Pancreas (tissue), 10 donors: ENCODE measurements around the gene SUZ12. TPM values are rescaled to one million over a fixed set of nuclear protein-coding genes. Genes with fewer than 3 reads are reported as not detected.
A peak's percentile ranks its signal among the peaks of the same experiment; 100 is the strongest.

Source experiments
- ATAC-seq, 4 donors: fragments of 200-7000 bp; cut with Tn5 transposase; one replicate each; pipeline versions ENCODE4 v1.8.0 to v1.9.1; 2020; ENCODE audit warnings: mild to moderate bottlenecking in 4 of 4, moderate library complexity in 4 of 4
- DNase-seq, 6 donors: peaks; one replicate each; pipeline ENCODE4 v3.0.0-alpha.2; 2020
- FAIRE-seq: peaks from 2 replicates; lab custom pipeline; 2012; peaks lifted over from hg19 to GRCh38; lab: Jason Lieb, UNC
- H3K27ac ChIP-seq, 4 donors: fragments of 200-600 bp; sonication (generic); 1 replicate in 3 of 4; 2 replicates in 1 of 4; pipeline versions ENCODE4 v1.5.0 to v1.8.0; 2020
- H3K27me3 ChIP-seq, 4 donors: fragments of 200-600 bp; one replicate each; pipeline ENCODE4 v1.8.0; 2021
- H3K36me3 ChIP-seq, 3 donors: fragments of 200-600 bp; sonication (generic) in 1 of 3; one replicate each; pipeline versions ENCODE4 v1.5.0 to v1.8.0; 2020 to 2021
- H3K4me1 ChIP-seq, 3 donors: fragments of 200-600 bp; one replicate each; pipeline ENCODE4 v1.8.0; 2021
- H3K4me3 ChIP-seq, 4 donors: fragments of 200-600 bp; sonication (generic) in 2 of 4; one replicate each; pipeline versions ENCODE4 v1.5.0 to v1.8.0; 2020 to 2021
- H3K9me3 ChIP-seq, 4 donors: fragments of 200-600 bp; one replicate each; pipeline ENCODE4 v1.8.0; 2021
- WGBS, 2 donors: extraction: QIAGEN DNeasy Blood & Tissue Kit; methylation state at CpG; one replicate each; pipeline ENCODE4 v1.1.7; 2013; 5-methylcytosine and 5-hydroxymethylcytosine counted together
- intact Hi-C, 3 donors: fragments of 100-400 bp; cut with DNase I; formaldehyde crosslinking; loops; one replicate each; pipeline versions ENCODE4 v1.11.1 to v1.14.2; 2022
- polyA plus RNA-seq, 2 donors: library from polyadenylated mRNA; stranded (reverse); fragments of 200-250 nt; gene quantifications; one replicate each; pipeline ENCODE4 v1.2.3, GENCODE V29; 2013
- total RNA-seq, 6 donors: library from RNA; stranded (reverse); fragmentation: NEBNext Ultra II Directional in 4 of 6; extraction: Animal tissue kit (Norgen Biotek cat#: 25700) in 4 of 6; gene quantifications; one replicate each; pipeline versions ENCODE4 v1.2.1 to v1.2.4, GENCODE V29; 2021 to 2023
- TF ChIP-seq, protein P1 (sequence below), 4 donors: fragments of 200-600 bp; sonication (generic) in 3 of 4; IDR thresholded peaks; one replicate each; pipeline versions ENCODE4 v1.5.0 to v1.8.0; 2021; ENCODE audit warnings: antibody characterized with exemption in 4 of 4
- donor health status: healthy with polysubstance abuse.
- donor health status: DM: no; HTN: no; CAD: no; lungs with moderate emphysema.
- donor health status: DM: no; HTN: no; CAD: no.
- donor health status: control.
- donor health status: control.
- donor health status: Bipolar disorder and iron deficiency.
- donor health status: DM: yes; HTN: yes; CAD: no.
- donor health status: DM: no; HTN: no; CAD: no.
- donor health status: DM: no; HTN: no; CAD: no.
- donor health status: DM: yes; HTN: yes; CAD: no.

Gene SUZ12
- total and polyA plus RNA-seq, 8 donors = 6.6 to 11.7 (median 7.7) TPM

DNA sequence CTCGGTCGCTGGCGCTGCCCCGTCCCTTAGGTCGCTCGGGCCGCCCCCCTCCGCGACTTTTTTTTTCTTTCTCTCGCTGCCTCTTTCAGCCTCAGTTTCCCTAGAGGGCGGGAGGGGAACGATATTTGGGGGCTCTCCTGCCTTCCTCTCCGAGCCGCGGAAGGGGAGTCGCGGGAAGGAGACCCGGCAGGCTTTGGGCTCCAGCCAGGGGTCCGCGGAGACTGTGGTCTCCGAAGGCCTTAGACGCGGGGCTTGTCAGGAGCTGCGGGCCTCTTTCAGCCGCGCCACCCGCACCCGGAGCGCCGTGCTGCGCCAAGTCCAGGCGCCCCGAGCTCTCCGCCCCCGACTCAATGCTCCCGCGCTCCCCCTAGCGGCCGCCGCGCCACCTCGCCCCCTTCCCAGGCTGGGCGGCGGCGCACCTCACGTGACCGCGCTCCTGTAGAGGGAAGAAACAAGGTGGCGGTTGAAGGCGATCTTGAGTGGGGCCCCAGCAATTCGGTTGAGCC lies 70.2 kb downstream of the SUZ12 start, which contains the start of gene LRRC37B:
LRRC37B (plus strand) TSS at position 427 of the 506 bp plus-strand sequence. CDS start 14,010 bp downstream, outside the sequence.
- FAIRE-seq (no peak), ATAC-seq (peak; percentile 97 to 99 (median 98)), DNase-seq (peak; percentile 78 to 97 (median 88))
- H3K27me3 ChIP-seq = no peaks in the 10 kb centered on the region
- TF ChIP-seq, protein P1, sequence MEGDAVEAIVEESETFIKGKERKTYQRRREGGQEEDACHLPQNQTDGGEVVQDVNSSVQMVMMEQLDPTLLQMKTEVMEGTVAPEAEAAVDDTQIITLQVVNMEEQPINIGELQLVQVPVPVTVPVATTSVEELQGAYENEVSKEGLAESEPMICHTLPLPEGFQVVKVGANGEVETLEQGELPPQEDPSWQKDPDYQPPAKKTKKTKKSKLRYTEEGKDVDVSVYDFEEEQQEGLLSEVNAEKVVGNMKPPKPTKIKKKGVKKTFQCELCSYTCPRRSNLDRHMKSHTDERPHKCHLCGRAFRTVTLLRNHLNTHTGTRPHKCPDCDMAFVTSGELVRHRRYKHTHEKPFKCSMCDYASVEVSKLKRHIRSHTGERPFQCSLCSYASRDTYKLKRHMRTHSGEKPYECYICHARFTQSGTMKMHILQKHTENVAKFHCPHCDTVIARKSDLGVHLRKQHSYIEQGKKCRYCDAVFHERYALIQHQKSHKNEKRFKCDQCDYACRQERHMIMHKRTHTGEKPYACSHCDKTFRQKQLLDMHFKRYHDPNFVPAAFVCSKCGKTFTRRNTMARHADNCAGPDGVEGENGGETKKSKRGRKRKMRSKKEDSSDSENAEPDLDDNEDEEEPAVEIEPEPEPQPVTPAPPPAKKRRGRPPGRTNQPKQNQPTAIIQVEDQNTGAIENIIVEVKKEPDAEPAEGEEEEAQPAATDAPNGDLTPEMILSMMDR (IDR thresholded peaks at IDR 0.05) = peak; percentile 97 to 99 (median 98)
- no peaks in the 10 kb centered on the region for H3K9me3 ChIP-seq
- H3K27ac ChIP-seq = peak within 1 kb of the TSS; percentile 35 to 80 (median 64)
- peak within 1 kb of the TSS; percentile 55 to 93 (median 84) for H3K4me3 ChIP-seq
- peaks cover 0 to 9% (median 4%) of the 10 kb centered on the region in 3 donors for H3K4me1 ChIP-seq
- WGBS, 2 donors = 0 to 1% methylated on average over 44 to 51 of the region's 51 CpGs
- intact Hi-C loops = loop anchor here in 1 of 3 donors (10.0 kb wide), 1 partner anchor 128 kb away; no protein-coding TSS in a partner anchor
- no peaks in the 10 kb centered on the region for H3K36me3 ChIP-seq

DNA sequence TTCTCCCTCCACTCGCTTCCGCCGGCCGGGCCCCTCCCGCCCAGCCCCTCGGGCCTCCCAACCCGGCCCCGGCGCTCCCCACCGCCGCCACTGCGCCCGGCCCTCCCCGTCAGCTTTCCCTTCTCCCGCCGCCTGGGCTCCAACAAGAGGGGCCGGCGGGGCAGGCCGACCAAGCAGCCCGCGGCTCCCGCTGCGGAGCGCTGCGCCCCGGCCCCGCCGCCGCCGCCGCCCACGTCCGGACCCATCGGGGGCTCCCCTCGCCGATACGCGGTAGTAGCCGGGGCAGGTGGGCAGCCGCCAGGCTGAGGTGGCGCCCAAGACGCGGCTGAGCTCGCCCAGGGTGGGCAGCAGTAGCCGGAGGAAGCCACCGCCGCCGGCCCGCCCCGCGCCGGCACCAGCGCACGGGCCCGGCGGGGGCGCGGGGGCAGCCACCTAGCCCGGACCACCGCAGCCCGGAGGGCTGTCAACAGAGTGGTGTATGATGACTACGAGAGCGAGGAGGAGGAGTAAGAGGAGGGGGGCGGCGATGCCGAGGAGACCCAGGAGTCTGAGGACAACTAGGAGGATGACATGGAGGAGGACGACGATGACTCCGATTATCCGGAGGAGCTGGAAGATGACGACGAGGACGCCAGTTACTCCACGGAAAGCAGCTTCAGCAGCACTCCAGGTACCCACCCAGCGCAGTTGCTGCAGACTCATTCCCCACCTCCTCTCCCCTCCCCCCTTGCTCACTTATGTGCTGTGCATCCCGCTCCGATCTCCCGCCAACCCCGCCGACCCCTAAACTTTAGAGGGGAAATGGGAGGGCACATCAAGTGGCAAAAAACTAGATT lies 70.9 kb downstream of the SUZ12 start:
- Histone ChIP-seq H3K9me3 (no peaks in the 10 kb centered on the region), H3K4me1 (peaks cover 0 to 9% (median 4%) of the 10 kb centered on the region in 3 donors), H3K36me3 (no peaks in the 10 kb centered on the region), H3K27me3 (no peaks in the 10 kb centered on the region), H3K4me3 (peak overlapping the region; percentile 55 to 93 (median 84)), H3K27ac (peak overlapping the region; percentile 35 to 80 (median 64))
- 1 to 2% methylated on average over 43 to 80 of the region's 80 CpGs for WGBS, 2 donors
- intact Hi-C loops = loop anchor here in 1 of 3 donors (10.0 kb wide), 1 partner anchor 127 kb away; no protein-coding TSS in a partner anchor
- FAIRE-seq = no peak
- TF ChIP-seq, protein P1 (IDR thresholded peaks at IDR 0.05) = no peak
- peak in 3 of 6 donors; percentile 16 to 39 (median 31) for DNase-seq
- peak; percentile 64 to 82 (median 72) for ATAC-seq

DNA sequence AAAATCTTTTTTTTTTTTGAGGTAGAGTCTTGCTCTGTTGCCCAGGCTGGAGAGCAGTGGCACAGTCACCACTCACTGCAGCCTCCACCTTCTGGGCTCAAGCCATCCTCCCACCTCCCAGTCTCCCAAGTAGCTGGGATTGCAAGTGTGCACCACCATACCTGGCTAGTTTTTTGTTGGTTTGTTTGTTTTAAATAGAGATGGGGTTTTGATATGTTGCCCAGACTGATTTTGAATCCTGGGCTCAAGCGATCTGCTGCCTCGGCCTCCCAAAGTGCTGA lies 72.4 kb downstream of the SUZ12 start:
- H3K27me3 ChIP-seq = no peaks in the 10 kb centered on the region
- 92 to 96% methylated on average over 2 of the region's 2 CpGs for WGBS, 2 donors
- intact Hi-C loops = loop anchor here in 1 of 3 donors (10.0 kb wide), 1 partner anchor 126 kb away; no protein-coding TSS in a partner anchor
- no peak for FAIRE-seq
- TF ChIP-seq, protein P1 (IDR thresholded peaks at IDR 0.05) = no peak
- H3K4me3 ChIP-seq = no peak overlapping the region
- peaks cover 0 to 9% (median 4%) of the 10 kb centered on the region in 3 donors for H3K4me1 ChIP-seq
- no peak for DNase-seq
- no peak for ATAC-seq
- no peaks in the 10 kb centered on the region for H3K9me3 ChIP-seq
- H3K36me3 ChIP-seq = no peaks in the 10 kb centered on the region
- H3K27ac ChIP-seq = no peak overlapping the region

DNA sequence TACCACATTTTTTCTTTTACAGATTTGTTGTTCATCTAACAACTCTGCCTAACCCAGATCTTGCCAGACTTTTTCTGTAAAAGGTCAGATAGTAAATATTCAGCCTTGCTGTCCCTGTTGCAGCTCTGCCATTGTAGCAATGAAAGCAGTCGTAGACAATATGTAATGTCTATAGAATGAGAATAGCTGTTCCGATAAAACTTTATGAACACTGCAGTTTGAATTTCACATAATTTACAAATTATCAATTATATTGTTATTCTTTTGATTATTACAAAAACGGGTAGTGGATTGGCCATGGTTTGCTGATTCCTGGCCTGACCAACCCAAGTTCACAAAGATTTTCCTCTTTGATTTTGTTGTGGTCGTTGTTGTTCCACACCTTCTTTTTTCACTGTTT lies 73.3 kb downstream of the SUZ12 start:
- peaks cover 0 to 9% (median 4%) of the 10 kb centered on the region in 3 donors for H3K4me1 ChIP-seq
- no peak for FAIRE-seq
- TF ChIP-seq, protein P1 (IDR thresholded peaks at IDR 0.05) = no peak

More for the DNA sequence above, 73.3 kb downstream of the SUZ12 start:
- H3K9me3 ChIP-seq = no peaks in the 10 kb centered on the region
- H3K36me3 ChIP-seq = no peaks in the 10 kb centered on the region
- DNase-seq = no peak
- no peak for ATAC-seq
- H3K27me3 ChIP-seq = no peaks in the 10 kb centered on the region
- WGBS, 2 donors = 79 to 90% methylated on average over 4 of the region's 4 CpGs
- H3K27ac ChIP-seq = no peak overlapping the region
- no peak overlapping the region for H3K4me3 ChIP-seq
- intact Hi-C loops = no loop called here
